ENCODE measurements around the gene CRYBA4. TPM values are rescaled to one million over a fixed set of nuclear protein-coding genes. Genes with fewer than 3 reads are reported as not detected.
A peak's percentile ranks its signal among the peaks of the same experiment; 100 is the strongest.

The CRYBA4 gene
- total and polyA plus RNA-seq, 4 donors, result not detected

DNA sequence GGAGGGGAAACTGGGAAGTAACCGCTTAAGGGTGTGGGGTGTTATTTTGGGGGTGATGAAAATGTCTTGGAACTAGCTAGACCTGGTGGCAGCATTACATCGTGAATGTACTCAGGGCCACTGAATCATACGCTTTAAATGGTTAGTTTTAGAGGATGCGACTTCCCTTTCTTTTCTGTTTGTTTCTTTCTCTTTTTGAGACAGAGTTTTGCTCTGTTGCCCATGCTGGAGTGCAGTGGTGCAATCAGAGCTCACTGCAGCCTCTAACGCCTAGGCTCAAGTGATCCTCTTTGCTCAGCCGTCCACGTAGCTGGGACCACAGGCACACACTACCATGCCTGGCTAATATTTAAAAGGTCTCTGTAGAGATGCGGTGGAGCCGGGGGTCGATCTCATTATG lies 30.1 kb downstream of the CRYBA4 start:
- 58% methylated on average over 10 of the region's 10 CpGs for WGBS
- Histone ChIP-seq H3K4me1 (ENCODE audit: control insufficient read depth in 4 of 4, insufficient read depth in 4 of 4, low read length in 3 of 4) (peaks cover 0 to 2% (median 0%) of the 10 kb centered on the region in 4 donors), H3K36me3 (ENCODE audit: control insufficient read depth in 4 of 4, insufficient read depth in 3 of 4, low read depth in 1 of 4, low read length in 3 of 4) (no peaks in the 10 kb centered on the region), H3K4me3 (ENCODE audit: low read depth in 1 of 3, low read length in 3 of 3) (no peak overlapping the region), H3K9me3 (ENCODE audit: control insufficient read depth in 4 of 4, low read length in 3 of 4) (no peaks in the 10 kb centered on the region), H3K27me3 (ENCODE audit: control insufficient read depth in 4 of 4, insufficient read depth in 4 of 4, low read length in 3 of 4) (peaks cover 0 to 2% (median 0%) of the 10 kb centered on the region in 4 donors), H3K27ac (ENCODE audit: low read depth in 1 of 2, low read length in 2 of 2) (no peak overlapping the region), H3K9ac (ENCODE audit: low read depth in 1 of 2, low read length in 2 of 2) (no peak overlapping the region)
- TF ChIP-seq EGR1 (IDR thresholded peaks at IDR 0.05; ENCODE audit: low read depth in 2 of 2) (no peak), HNF4A (conservative IDR thresholded peaks at IDR 0.05) (no peak), SP1 (IDR thresholded peaks at IDR 0.05) (no peak), YY1 (IDR thresholded peaks at IDR 0.05) (no peak), JUND (IDR thresholded peaks at IDR 0.05) (no peak)
- TF ChIP-seq, protein P1, sequence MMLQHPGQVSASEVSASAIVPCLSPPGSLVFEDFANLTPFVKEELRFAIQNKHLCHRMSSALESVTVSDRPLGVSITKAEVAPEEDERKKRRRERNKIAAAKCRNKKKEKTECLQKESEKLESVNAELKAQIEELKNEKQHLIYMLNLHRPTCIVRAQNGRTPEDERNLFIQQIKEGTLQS (IDR thresholded peaks at IDR 0.05), result no peak
- TF ChIP-seq, protein P2, sequence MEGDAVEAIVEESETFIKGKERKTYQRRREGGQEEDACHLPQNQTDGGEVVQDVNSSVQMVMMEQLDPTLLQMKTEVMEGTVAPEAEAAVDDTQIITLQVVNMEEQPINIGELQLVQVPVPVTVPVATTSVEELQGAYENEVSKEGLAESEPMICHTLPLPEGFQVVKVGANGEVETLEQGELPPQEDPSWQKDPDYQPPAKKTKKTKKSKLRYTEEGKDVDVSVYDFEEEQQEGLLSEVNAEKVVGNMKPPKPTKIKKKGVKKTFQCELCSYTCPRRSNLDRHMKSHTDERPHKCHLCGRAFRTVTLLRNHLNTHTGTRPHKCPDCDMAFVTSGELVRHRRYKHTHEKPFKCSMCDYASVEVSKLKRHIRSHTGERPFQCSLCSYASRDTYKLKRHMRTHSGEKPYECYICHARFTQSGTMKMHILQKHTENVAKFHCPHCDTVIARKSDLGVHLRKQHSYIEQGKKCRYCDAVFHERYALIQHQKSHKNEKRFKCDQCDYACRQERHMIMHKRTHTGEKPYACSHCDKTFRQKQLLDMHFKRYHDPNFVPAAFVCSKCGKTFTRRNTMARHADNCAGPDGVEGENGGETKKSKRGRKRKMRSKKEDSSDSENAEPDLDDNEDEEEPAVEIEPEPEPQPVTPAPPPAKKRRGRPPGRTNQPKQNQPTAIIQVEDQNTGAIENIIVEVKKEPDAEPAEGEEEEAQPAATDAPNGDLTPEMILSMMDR (IDR thresholded peaks at IDR 0.05; ENCODE audit: low read depth, low read length, missing input control), result no peak
- DNase-seq (ENCODE audit: low spot score), result no peak

DNA sequence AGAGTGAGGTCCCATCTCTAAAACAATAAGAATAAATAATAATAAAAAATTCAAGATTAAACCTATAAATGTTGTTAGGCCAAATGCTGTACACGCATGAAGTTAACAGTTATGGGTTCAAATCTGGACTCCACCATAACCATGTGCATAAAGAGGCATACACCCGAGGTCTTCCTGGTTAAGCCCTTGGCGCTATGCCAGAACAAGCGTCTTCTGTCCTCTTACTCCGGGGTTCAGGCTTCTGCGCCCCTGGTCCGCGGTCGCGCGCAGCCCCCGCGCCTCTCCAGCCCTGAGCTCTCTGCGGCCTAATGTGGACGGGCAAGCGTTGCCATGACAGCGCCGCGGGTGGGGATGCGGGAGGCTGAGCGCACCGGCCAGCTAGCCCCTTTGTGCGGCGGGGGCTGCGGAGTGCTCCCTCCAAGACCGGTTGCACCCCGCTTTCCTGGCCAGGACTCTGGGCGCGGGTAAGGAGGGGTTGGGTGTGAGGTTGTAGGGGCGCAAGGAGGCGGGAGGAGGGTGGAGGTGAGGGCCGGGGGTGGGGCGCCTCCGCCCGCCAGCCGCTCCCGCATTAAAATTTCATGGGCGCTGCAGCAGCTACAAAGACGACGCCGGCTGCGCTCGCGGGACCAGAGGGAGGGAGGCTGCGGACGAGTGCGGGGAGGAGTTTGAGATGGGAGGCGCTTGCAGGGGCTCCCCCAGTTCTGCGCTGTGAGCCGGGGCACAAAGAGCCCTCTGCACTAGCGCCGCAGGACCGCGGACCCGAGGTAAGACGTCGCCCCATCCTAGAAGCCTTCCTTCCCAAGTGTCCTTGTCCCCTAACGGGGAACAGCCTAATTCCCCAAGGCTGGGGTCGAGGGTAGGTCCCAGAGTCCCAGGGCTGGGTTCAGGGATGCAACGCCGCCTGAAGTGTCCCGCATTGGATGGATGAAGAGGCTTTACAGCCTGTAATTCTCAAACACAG lies 35.4 kb downstream of the CRYBA4 start, which contains the start of gene MIAT:
Gene MIAT (plus strand): TSS at position 698 of the 961 bp plus-strand sequence.
- H3K4me3 ChIP-seq (ENCODE audit: low read depth in 1 of 3, low read length in 3 of 3), result peak within 1 kb of the TSS in 1 of 3 donors; percentile 24
- H3K27ac ChIP-seq (ENCODE audit: low read depth in 1 of 2, low read length in 2 of 2), result no peak within 1 kb of the TSS
- H3K36me3 ChIP-seq (ENCODE audit: control insufficient read depth in 4 of 4, insufficient read depth in 3 of 4, low read depth in 1 of 4, low read length in 3 of 4), result no peaks in the 10 kb centered on the region
- TF ChIP-seq SP1 (IDR thresholded peaks at IDR 0.05), result no peak
- TF ChIP-seq, protein P2 (IDR thresholded peaks at IDR 0.05; ENCODE audit: low read depth, low read length, missing input control), result no peak
- TF ChIP-seq ZBTB33 (IDR thresholded peaks at IDR 0.05), result no peak
- TF ChIP-seq RXRA (IDR thresholded peaks at IDR 0.05), result no peak
- TF ChIP-seq, protein P1 (IDR thresholded peaks at IDR 0.05), result no peak
- TF ChIP-seq RAD21 (IDR thresholded peaks at IDR 0.05), result no peak
- TF ChIP-seq REST (IDR thresholded peaks at IDR 0.05), result no peak
- no peak for TF ChIP-seq HNF4A (conservative IDR thresholded peaks at IDR 0.05)
- no peak for TF ChIP-seq JUND (IDR thresholded peaks at IDR 0.05)
- TF ChIP-seq YY1 (IDR thresholded peaks at IDR 0.05), result no peak
- TF ChIP-seq FOXA2 (IDR thresholded peaks at IDR 0.05), result no peak
- TF ChIP-seq HNF4G (IDR thresholded peaks at IDR 0.05), result no peak
- TF ChIP-seq MAX (IDR thresholded peaks at IDR 0.05), result no peak
- TF ChIP-seq EGR1 (IDR thresholded peaks at IDR 0.05; ENCODE audit: low read depth in 2 of 2), result no peak
- no peak for TF ChIP-seq NR2F2 (IDR thresholded peaks at IDR 0.05)
- TF ChIP-seq TAF1 (conservative IDR thresholded peaks at IDR 0.05), result no peak
- TF ChIP-seq FOXA1 (IDR thresholded peaks at IDR 0.05), result no peak
- no peak for TF ChIP-seq GABPA (IDR thresholded peaks at IDR 0.05 in 1 of 2, conservative IDR thresholded peaks at IDR 0.05 in 1 of 2)
- no peaks in the 10 kb centered on the region for H3K9me3 ChIP-seq (ENCODE audit: control insufficient read depth in 4 of 4, low read length in 3 of 4)
- H3K4me1 ChIP-seq (ENCODE audit: control insufficient read depth in 4 of 4, insufficient read depth in 4 of 4, low read length in 3 of 4), result peaks cover 0 to 4% (median 3%) of the 10 kb centered on the region in 4 donors
- no peak for DNase-seq (ENCODE audit: low spot score)
- WGBS, result 4% methylated on average over 62 of the region's 62 CpGs
- peaks cover 0 to 8% (median 4%) of the 10 kb centered on the region in 4 donors for H3K27me3 ChIP-seq (ENCODE audit: control insufficient read depth in 4 of 4, insufficient read depth in 4 of 4, low read length in 3 of 4)
- H3K9ac ChIP-seq (ENCODE audit: low read depth in 1 of 2, low read length in 2 of 2), result no peak within 1 kb of the TSS

Data from liver (tissue), 9 donors.